CD4-positive, alpha-beta T cell (primary cell): Measurements from ENCODE around the gene PPAT. TPM values are rescaled to one million over a fixed set of nuclear protein-coding genes. Genes with fewer than 3 reads are reported as not detected.

Experiments used
- ATAC-seq: fragments of 200-7000 bp; cut with Tn5 transposase; one replicate; pipeline ENCODE4 v1.10.0; 2022; ENCODE audit warnings: mild to moderate bottlenecking; ENCODE audit not compliant: poor library complexity
- CTCF ChIA-PET: fragments of 350-600 bp; sonication (Branson Sonifier 250); formaldehyde crosslinking; loops from one replicate; lab custom pipeline; 2021; ENCODE audit warnings: antibody characterized with exemption, inconsistent platforms; lab: Charles Lee
- POLR2A ChIA-PET: fragments of 350-600 bp; sonication (Branson Sonifier 250); formaldehyde crosslinking; loops from one replicate; lab custom pipeline; 2021; ENCODE audit warnings: antibody characterized with exemption, inconsistent platforms; lab: Charles Lee
- DNase-seq, 14 experiments: peaks; one replicate each; pipeline ENCODE4 v3.0.0-alpha.2; 2013 to 2020; ENCODE audit warnings: mixed read lengths in 2 of 14
- H3K27ac ChIP-seq, 2 donors: one replicate each; pipeline versions ENCODE4 v1.5.1 to v1.7.0; 2013; ENCODE audit warnings: low read length in 2 of 2, low read depth in 1 of 2, mild to moderate bottlenecking in 1 of 2
- H3K27me3 ChIP-seq, 2 experiments: 1 replicate in 1 of 2; 2 replicates in 1 of 2; pipeline versions ENCODE4 v1.6.1 to v1.7.0; 2013; ENCODE audit warnings: low read length in 2 of 2, control low read depth in 1 of 2, mild to moderate bottlenecking in 1 of 2, moderate library complexity in 1 of 2; ENCODE audit not compliant: insufficient read depth in 2 of 2, control insufficient read depth in 1 of 2
- H3K36me3 ChIP-seq: one replicate; pipeline ENCODE4 v1.6.1; 2013; ENCODE audit warnings: low read length, control low read depth; ENCODE audit not compliant: insufficient read depth
- H3K4me1 ChIP-seq: one replicate; pipeline ENCODE4 v1.6.1; 2013; ENCODE audit warnings: low read length, control low read depth; ENCODE audit not compliant: insufficient read depth
- H3K4me3 ChIP-seq: one replicate; pipeline ENCODE4 v1.5.1; 2013; ENCODE audit warnings: mild to moderate bottlenecking, low read length, moderate library complexity
- H3K9me3 ChIP-seq, 2 experiments: 1 replicate in 1 of 2; 2 replicates in 1 of 2; pipeline versions ENCODE4 v1.6.1 to v1.7.0; 2013; ENCODE audit warnings: low read length in 2 of 2, mild to moderate bottlenecking in 2 of 2, control low read depth in 1 of 2, moderate library complexity in 1 of 2; ENCODE audit not compliant: control insufficient read depth in 1 of 2, insufficient read depth in 1 of 2
- H3K27ac Mint-ChIP-seq: one replicate; pipeline ENCODE4 v1.8.0; 2020; ENCODE audit warnings: mixed read lengths
- H3K27me3 Mint-ChIP-seq: one replicate; pipeline ENCODE4 v1.8.0; 2021; ENCODE audit warnings: mixed read lengths
- H3K36me3 Mint-ChIP-seq: one replicate; pipeline ENCODE4 v1.8.0; 2021; ENCODE audit warnings: low read depth, mixed read lengths
- H3K4me1 Mint-ChIP-seq: one replicate; pipeline ENCODE4 v1.8.0; 2021; ENCODE audit warnings: low read depth, mixed read lengths
- H3K4me3 Mint-ChIP-seq: one replicate; pipeline ENCODE4 v1.8.0; 2020; ENCODE audit warnings: mild to moderate bottlenecking, mixed read lengths
- H3K9me3 Mint-ChIP-seq: one replicate; pipeline ENCODE4 v1.8.0; 2020; ENCODE audit warnings: mixed read lengths
- CTCF ChIP-seq: fragments of 200-600 bp; IDR thresholded peaks from one replicate; pipeline ENCODE4 v1.8.0; 2022; ENCODE audit warnings: antibody characterized with exemption, mild to moderate bottlenecking
- intact Hi-C, 2 experiments: fragments of 100-400 bp; cut with DNase I in 1 of 2; cut with micrococcal nuclease in 1 of 2; formaldehyde crosslinking; loops; one replicate each; pipeline versions ENCODE4 v1.15.1 to v1.9.0; 2023 to 2025; cut with DNase I, micrococcal nuclease
- total RNA-seq, 174 experiments: library from RNA in 2 of 174; stranded (reverse) in 2 of 174; gene quantifications; one replicate each; pipeline ENCODE4 v1.2.3 and lab custom pipeline; 2021 to 2026

The PPAT gene
- total RNA-seq, 2 experiments from 2014 or later: 4.7 to 6.3 TPM

DNA sequence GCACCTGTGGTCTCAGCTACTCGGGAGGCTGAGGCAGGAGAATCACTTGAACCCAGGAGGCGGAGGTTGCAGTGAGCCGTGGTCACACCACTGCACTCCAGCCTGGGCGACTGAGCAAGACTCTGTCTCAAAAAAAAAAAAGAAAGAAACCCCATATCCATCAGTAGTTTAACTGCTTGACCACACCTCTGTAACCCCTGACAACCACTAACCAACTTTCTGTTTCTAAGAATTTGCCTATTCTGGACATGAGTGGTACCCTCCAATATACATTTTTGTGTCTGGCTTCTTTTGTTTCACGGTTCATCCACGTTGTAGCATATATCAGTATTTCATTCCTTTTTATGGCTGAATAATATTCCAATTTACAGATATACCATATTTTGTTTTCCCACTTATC, 9.1 kb downstream of the PPAT start:
- Mint-ChIP-seq H3K27ac (no peak overlapping the region), H3K27me3 (no peaks in the 10 kb centered on the region), H3K4me1 (peaks cover 9% of the 10 kb centered on the region), H3K9me3 (no peaks in the 10 kb centered on the region), H3K36me3 (no peaks in the 10 kb centered on the region), H3K4me3 (no peak overlapping the region)
- ChIA-PET POLR2A (interaction anchor here (3.1 kb wide), 1 partner anchor 9 kb away, joined by 22 read pairs; the partner anchor contains the start of genes PAICS and PPAT), CTCF (interaction anchor here (1.5 kb wide), 1 partner anchor 42 kb away, joined by 3 read pairs; no protein-coding TSS in a partner anchor)
- no peak overlapping the region for H3K4me3 ChIP-seq
- H3K27me3 ChIP-seq: no peaks in the 10 kb centered on the region
- no peak overlapping the region for H3K27ac ChIP-seq
- H3K36me3 ChIP-seq: no peaks in the 10 kb centered on the region
- no peak for DNase-seq
- ATAC-seq: no peak
- H3K9me3 ChIP-seq: no peaks in the 10 kb centered on the region
- no peaks in the 10 kb centered on the region for H3K4me1 ChIP-seq
- no peak for TF ChIP-seq CTCF
- intact Hi-C loops: loop anchor here in 1 of 2 experiments (5.0 kb wide), 1 partner anchor 41 kb away; the partner anchor contains the start of gene SRP72

GRCh38 chr4:56425518-56425917, 9.9 kb downstream of the PPAT start:
- ChIA-PET POLR2A (interaction anchor here (1.1 to 3.1 kb wide), 2 partner anchors 10 to 119 kb away, joined by 3 to 22 read pairs; partner anchors contain the start of genes PAICS and PPAT), CTCF (interaction anchor here (1.1 to 3.0 kb wide), 4 partner anchors 10 to 411 kb away, joined by 3 to 25 read pairs (median 4); partner anchors contain the start of genes PAICS and PPAT)
- Mint-ChIP-seq H3K27ac (no peak overlapping the region), H3K4me1 (peaks cover 9% of the 10 kb centered on the region), H3K9me3 (no peaks in the 10 kb centered on the region), H3K4me3 (no peak overlapping the region), H3K27me3 (no peaks in the 10 kb centered on the region), H3K36me3 (no peaks in the 10 kb centered on the region)
- ATAC-seq: no peak
- TF ChIP-seq CTCF: no peak
- no peaks in the 10 kb centered on the region for H3K27me3 ChIP-seq
- no peaks in the 10 kb centered on the region for H3K4me1 ChIP-seq
- DNase-seq: no peak
- H3K9me3 ChIP-seq: no peaks in the 10 kb centered on the region
- intact Hi-C loops: loop anchor here (1.0 to 5.0 kb wide), 4 partner anchors 42 to 411 kb away; partner anchors contain the start of gene SRP72 (in 1 of the 2)
- no peaks in the 10 kb centered on the region for H3K36me3 ChIP-seq
- H3K4me3 ChIP-seq: no peak overlapping the region
- H3K27ac ChIP-seq: no peak overlapping the region

- CTCF ChIA-PET: interaction anchor here (1.1 to 3.0 kb wide), 6 partner anchors 10 to 412 kb away, joined by 3 to 25 read pairs (median 6); partner anchors contain the start of genes PAICS and PPAT
- Mint-ChIP-seq H3K4me3 (no peak overlapping the region), H3K27ac (no peak overlapping the region), H3K4me1 (peaks cover 9% of the 10 kb centered on the region), H3K9me3 (no peaks in the 10 kb centered on the region), H3K36me3 (no peaks in the 10 kb centered on the region), H3K27me3 (no peaks in the 10 kb centered on the region)
- intact Hi-C loops: loop anchor here (1.0 to 5.0 kb wide), 4 partner anchors 42 to 411 kb away; partner anchors contain the start of gene SRP72 (in 1 of the 2)
- H3K9me3 ChIP-seq: no peaks in the 10 kb centered on the region
- no peak overlapping the region for H3K27ac ChIP-seq
- no peaks in the 10 kb centered on the region for H3K36me3 ChIP-seq
- H3K4me3 ChIP-seq: no peak overlapping the region
- H3K27me3 ChIP-seq: no peaks in the 10 kb centered on the region
- ATAC-seq (peak; percentile 48), DNase-seq (peak in 10 of 14 experiments; percentile 18 to 76 (median 31))
- POLR2A ChIA-PET: interaction anchor here (1.1 to 3.7 kb wide), 4 partner anchors 11 to 119 kb away, joined by 3 to 24 read pairs (median 14); partner anchors contain the start of genes AASDH, PAICS and PPAT
- no peaks in the 10 kb centered on the region for H3K4me1 ChIP-seq
- TF ChIP-seq CTCF: peak; percentile 86
Measured at GRCh38 chr4:56424697-56425514, 10.5 kb downstream of the PPAT start.
